ENCODE results near the gene MICAL3.

The MICAL3 gene

GRCh38 chr22:18050065-18050464 is 25.7 kb upstream of the MICAL3 start:
- no peak overlapping the region for H3K27ac ChIP-seq
- no peak for TF ChIP-seq CTCF (IDR thresholded peaks at IDR 0.05)
- H2AFZ ChIP-seq, result no peak overlapping the region
- H3K4me3 ChIP-seq (ENCODE audit: low read depth, low read length), result no peak overlapping the region
- H3K4me2 ChIP-seq (ENCODE audit: low read length), result no peak overlapping the region
- H3K79me2 ChIP-seq, result no peaks in the 10 kb centered on the region
- H3K4me1 ChIP-seq, result no peaks in the 10 kb centered on the region
- H3K27me3 ChIP-seq (ENCODE audit: control insufficient read depth, insufficient read depth, low read length), result no peaks in the 10 kb centered on the region
- H3K9me3 ChIP-seq (ENCODE audit: control insufficient read depth, low read length), result no peaks in the 10 kb centered on the region
- no peak overlapping the region for H3K9ac ChIP-seq
- no peaks in the 10 kb centered on the region for H3K36me3 ChIP-seq (ENCODE audit: control insufficient read depth, insufficient read depth, low read length)

GRCh38 chr22:18048441-18048898 is 24.1 kb upstream of the MICAL3 start:
- Histone ChIP-seq H3K4me2 (ENCODE audit: low read length) (no peak overlapping the region), H3K27ac (no peak overlapping the region), H2AFZ (no peak overlapping the region), H3K27me3 (ENCODE audit: control insufficient read depth, insufficient read depth, low read length) (no peaks in the 10 kb centered on the region), H3K9ac (no peak overlapping the region), H3K4me1 (no peaks in the 10 kb centered on the region), H3K36me3 (ENCODE audit: control insufficient read depth, insufficient read depth, low read length) (no peaks in the 10 kb centered on the region), H3K9me3 (ENCODE audit: control insufficient read depth, low read length) (no peaks in the 10 kb centered on the region), H3K79me2 (no peaks in the 10 kb centered on the region), H3K4me3 (ENCODE audit: low read depth, low read length) (no peak overlapping the region)
- no peak for TF ChIP-seq CTCF (IDR thresholded peaks at IDR 0.05)

DNA sequence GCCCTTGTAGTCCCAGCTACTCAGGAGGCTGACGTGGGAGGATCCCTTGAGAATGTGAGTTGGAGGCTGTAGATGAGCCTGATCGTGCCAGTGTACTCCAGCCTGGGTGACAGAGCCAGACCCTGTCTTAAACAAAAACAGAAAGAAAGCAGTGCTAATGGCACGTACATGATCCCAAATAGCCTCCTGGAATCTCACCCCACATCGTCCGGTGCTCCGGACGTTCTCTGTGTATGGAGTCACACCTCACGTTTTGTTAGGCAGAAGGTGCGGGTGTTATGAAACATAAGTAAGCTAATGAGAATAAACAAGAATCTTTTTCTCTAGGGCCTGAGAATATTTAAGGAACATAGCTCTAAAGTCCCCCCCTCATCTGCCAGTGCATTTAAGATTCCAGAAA is 23.7 kb upstream of the MICAL3 start:
- Histone ChIP-seq H3K36me3 (ENCODE audit: control insufficient read depth, insufficient read depth, low read length) (no peaks in the 10 kb centered on the region), H3K27me3 (ENCODE audit: control insufficient read depth, insufficient read depth, low read length) (no peaks in the 10 kb centered on the region), H3K4me1 (no peaks in the 10 kb centered on the region), H3K4me3 (ENCODE audit: low read depth, low read length) (no peak overlapping the region), H3K4me2 (ENCODE audit: low read length) (no peak overlapping the region), H3K9me3 (ENCODE audit: control insufficient read depth, low read length) (no peaks in the 10 kb centered on the region), H2AFZ (no peak overlapping the region), H3K79me2 (no peaks in the 10 kb centered on the region), H3K27ac (no peak overlapping the region), H3K9ac (no peak overlapping the region)
- TF ChIP-seq CTCF (IDR thresholded peaks at IDR 0.05), result no peak

DNA sequence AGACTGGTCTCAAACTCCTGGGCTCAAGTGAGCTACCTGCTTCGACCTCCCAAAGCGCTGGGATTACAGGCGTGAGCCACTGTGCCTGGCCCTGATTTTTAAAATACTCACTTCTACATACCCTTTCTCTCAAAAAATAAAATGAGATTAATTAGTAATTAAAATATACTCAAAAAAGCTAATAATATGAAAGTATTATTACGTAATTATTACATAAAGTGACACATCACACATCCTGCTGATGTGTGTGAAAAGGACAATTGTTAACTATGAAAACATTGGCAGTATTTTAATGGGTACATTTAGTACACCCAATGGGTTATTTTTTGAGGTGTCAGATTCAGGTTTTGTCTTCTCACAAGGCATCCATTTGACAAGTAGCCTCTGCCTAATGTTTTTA is 21.4 kb upstream of the MICAL3 start:
- H3K27ac ChIP-seq, result no peak overlapping the region

More for the DNA sequence above, 21.4 kb upstream of the MICAL3 start:
- Histone ChIP-seq H2AFZ (no peak overlapping the region), H3K79me2 (no peaks in the 10 kb centered on the region), H3K36me3 (ENCODE audit: control insufficient read depth, insufficient read depth, low read length) (no peaks in the 10 kb centered on the region), H3K9me3 (ENCODE audit: control insufficient read depth, low read length) (no peaks in the 10 kb centered on the region), H3K27me3 (ENCODE audit: control insufficient read depth, insufficient read depth, low read length) (no peaks in the 10 kb centered on the region), H3K4me3 (ENCODE audit: low read depth, low read length) (no peak overlapping the region), H3K9ac (no peak overlapping the region), H3K4me2 (ENCODE audit: low read length) (no peak overlapping the region), H3K4me1 (no peaks in the 10 kb centered on the region)
- TF ChIP-seq CTCF (IDR thresholded peaks at IDR 0.05), result no peak
